ENCODE data around the gene PHAF1. TPM values are rescaled to one million over a fixed set of nuclear protein-coding genes. Genes with fewer than 3 reads are reported as not detected.
A peak's percentile ranks its signal among the peaks of the same experiment; 100 is the strongest.

Gene PHAF1
- total and polyA plus RNA-seq, 9 of the 15 experiments (the other 6 are each of a cell fraction or from before 2014, with no cell fraction given) = 5.1 to 25.4 (median 13.8) TPM

DNA sequence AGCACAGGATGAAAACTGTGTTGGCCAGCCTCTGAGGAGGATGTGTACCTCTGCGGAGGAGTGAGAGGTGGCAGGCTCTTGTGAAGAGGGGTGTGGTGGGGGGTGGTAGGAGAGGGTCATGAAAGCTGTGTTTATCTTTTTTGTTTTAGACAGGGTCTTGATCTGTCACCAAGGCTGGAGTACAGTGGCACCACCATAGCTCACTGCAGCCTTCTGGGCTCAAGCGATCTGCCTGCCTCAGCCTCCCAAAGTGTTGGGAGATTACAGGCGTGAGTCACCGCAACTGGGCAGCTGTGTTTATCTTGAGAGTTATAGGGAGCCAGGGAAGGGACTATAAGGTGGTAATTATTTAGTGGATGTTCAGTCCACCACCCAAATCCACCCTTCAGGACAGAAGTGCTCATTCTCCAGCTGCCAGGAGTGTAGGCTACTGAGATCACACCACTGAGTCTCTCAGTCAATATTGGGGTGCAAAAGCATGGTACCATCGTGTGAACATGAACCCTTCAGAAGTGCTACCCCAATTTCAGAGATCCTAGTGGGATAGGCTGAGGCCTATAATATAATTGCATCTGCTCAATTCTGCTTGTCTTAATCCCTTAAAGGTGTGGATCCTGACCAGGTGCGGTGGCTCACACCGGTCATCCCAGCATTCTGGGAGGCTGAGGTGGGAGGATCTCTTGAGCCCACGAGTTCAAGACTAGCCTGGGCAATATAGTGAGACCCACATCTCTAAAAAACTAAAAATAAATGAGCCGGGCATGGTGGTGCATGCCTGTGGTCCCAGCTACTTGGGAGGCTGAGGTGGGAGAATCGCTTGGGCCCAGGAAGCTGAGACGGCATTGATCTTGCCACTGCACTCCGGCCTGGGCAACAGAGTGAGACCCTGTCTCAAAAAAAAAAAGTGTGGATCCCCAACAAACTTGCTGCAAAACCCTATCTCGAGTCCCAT, 81.0 kb downstream of the PHAF1 start (continued):
- TF ChIP-seq, protein P1, sequence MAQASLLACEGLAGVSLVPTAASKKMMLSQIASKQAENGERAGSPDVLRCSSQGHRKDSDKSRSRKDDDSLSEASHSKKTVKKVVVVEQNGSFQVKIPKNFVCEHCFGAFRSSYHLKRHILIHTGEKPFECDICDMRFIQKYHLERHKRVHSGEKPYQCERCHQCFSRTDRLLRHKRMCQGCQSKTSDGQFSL (CRISPR knock-in tag; IDR thresholded peaks at IDR 0.05) = no peak
- TF ChIP-seq, protein P1 (tag; IDR thresholded peaks at IDR 0.05) = no peak
- TF ChIP-seq MCM5 (IDR thresholded peaks at IDR 0.05; ENCODE audit: low read depth) (no peak), SIN3A (IDR thresholded peaks at IDR 0.05; ENCODE audit: borderline replicate concordance in 2 of 2, control insufficient read depth in 1 of 2, low read depth in 2 of 2, low read length in 2 of 2) (no peak), GABPB1 (CRISPR knock-in tag; IDR thresholded peaks at IDR 0.05) (no peak), PML (IDR thresholded peaks at IDR 0.05; ENCODE audit: low read length) (no peak), TEAD4 (IDR thresholded peaks at IDR 0.05; ENCODE audit: low read length) (peak; percentile 28; the same call in 1 of the 2 replicates), TEAD4 (CRISPR knock-in tag; IDR thresholded peaks at IDR 0.05; ENCODE audit: borderline replicate concordance) (no peak)
- TF ChIP-seq, protein P2, sequence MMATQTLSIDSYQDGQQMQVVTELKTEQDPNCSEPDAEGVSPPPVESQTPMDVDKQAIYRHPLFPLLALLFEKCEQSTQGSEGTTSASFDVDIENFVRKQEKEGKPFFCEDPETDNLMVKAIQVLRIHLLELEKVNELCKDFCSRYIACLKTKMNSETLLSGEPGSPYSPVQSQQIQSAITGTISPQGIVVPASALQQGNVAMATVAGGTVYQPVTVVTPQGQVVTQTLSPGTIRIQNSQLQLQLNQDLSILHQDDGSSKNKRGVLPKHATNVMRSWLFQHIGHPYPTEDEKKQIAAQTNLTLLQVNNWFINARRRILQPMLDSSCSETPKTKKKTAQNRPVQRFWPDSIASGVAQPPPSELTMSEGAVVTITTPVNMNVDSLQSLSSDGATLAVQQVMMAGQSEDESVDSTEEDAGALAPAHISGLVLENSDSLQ (IDR thresholded peaks at IDR 0.05) = no peak
- TF ChIP-seq, protein P3, sequence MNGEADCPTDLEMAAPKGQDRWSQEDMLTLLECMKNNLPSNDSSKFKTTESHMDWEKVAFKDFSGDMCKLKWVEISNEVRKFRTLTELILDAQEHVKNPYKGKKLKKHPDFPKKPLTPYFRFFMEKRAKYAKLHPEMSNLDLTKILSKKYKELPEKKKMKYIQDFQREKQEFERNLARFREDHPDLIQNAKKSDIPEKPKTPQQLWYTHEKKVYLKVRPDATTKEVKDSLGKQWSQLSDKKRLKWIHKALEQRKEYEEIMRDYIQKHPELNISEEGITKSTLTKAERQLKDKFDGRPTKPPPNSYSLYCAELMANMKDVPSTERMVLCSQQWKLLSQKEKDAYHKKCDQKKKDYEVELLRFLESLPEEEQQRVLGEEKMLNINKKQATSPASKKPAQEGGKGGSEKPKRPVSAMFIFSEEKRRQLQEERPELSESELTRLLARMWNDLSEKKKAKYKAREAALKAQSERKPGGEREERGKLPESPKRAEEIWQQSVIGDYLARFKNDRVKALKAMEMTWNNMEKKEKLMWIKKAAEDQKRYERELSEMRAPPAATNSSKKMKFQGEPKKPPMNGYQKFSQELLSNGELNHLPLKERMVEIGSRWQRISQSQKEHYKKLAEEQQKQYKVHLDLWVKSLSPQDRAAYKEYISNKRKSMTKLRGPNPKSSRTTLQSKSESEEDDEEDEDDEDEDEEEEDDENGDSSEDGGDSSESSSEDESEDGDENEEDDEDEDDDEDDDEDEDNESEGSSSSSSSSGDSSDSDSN (IDR thresholded peaks at IDR 0.05; ENCODE audit: borderline replicate concordance in 1 of 2, low read depth in 2 of 2, low read length in 2 of 2) = peak in 1 of 2 experiments; percentile 91; a peak in 2 of 4 replicates

Measured in K562 (cell line).